A549 treated with dexamethasone at 1 μM for 4 hours (cell line): ENCODE data around the gene PRR20B. TPM values are rescaled to one million over a fixed set of nuclear protein-coding genes. Genes with fewer than 3 reads are reported as not detected.

Experiments used
- total RNA-seq: library from RNA; stranded (reverse); fragments of 200-300 nt; extraction: Qiagen RNA extraction; gene quantifications from 5 replicates; pipeline ENCODE4 v1.2.3, GENCODE V29; 2022

Gene PRR20B
- not detected in 5 replicates for total RNA-seq

DNA sequence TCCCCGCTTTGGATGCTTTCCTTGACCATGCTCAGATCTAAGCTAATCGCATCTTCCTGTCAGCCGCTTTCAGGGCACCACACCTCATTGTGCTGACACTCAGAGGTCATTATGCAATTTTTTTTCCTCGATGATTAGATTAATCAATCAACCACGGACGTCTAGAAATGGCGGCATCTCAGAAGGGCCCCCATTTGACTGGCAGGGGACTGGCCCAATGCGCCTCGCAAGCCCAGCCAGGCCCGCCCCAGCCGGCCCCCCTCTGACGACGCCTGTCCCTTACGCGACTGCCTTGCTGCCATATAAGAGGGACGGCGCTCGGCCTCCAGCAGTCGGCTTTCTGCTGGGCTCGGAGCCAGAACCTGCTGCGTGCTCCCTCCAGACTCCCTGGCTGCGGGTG, at the start of gene PRR20B:
Gene PRR20B (plus strand): TSS at position 301 of the 400 bp plus-strand sequence. CDS start 387 bp downstream, outside the sequence.

DNA sequence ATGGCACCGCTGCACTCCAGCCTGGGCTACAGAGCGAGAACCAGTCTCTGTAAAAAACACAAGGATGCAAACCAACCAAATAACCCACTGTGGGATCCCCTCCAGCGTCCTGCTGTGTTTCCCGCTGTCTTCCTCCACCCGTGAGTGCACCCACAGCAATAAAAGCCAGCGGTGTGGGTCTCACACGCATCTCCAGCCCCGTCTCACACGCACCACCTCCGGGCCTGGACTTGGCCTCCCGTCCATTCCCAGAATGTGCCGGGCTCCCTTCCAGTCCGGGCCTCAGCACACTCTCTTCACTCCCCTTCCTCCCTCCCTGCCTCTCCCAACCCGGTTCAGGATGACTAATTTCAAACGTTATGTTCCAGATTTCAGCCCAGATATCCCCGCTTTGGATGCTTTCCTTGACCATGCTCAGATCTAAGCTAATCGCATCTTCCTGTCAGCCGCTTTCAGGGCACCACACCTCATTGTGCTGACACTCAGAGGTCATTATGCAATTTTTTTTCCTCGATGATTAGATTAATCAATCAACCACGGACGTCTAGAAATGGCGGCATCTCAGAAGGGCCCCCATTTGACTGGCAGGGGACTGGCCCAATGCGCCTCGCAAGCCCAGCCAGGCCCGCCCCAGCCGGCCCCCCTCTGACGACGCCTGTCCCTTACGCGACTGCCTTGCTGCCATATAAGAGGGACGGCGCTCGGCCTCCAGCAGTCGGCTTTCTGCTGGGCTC, 6.9 kb upstream of the PRR20B start, which contains the start of gene PRR20A:
Gene PRR20A (plus strand): TSS at position 684 of the 734 bp plus-strand sequence. CDS start 387 bp downstream, outside the sequence.

DNA sequence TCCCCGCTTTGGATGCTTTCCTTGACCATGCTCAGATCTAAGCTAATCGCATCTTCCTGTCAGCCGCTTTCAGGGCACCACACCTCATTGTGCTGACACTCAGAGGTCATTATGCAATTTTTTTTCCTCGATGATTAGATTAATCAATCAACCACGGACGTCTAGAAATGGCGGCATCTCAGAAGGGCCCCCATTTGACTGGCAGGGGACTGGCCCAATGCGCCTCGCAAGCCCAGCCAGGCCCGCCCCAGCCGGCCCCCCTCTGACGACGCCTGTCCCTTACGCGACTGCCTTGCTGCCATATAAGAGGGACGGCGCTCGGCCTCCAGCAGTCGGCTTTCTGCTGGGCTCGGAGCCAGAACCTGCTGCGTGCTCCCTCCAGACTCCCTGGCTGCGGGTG, 6.5 kb downstream of the PRR20B start, which contains the start of gene PRR20C:
Gene PRR20C (plus strand): TSS at position 301 of the 400 bp plus-strand sequence. CDS start 387 bp downstream, outside the sequence.

DNA sequence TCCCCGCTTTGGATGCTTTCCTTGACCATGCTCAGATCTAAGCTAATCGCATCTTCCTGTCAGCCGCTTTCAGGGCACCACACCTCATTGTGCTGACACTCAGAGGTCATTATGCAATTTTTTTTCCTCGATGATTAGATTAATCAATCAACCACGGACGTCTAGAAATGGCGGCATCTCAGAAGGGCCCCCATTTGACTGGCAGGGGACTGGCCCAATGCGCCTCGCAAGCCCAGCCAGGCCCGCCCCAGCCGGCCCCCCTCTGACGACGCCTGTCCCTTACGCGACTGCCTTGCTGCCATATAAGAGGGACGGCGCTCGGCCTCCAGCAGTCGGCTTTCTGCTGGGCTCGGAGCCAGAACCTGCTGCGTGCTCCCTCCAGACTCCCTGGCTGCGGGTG, 13.0 kb downstream of the PRR20B start, which contains the start of gene PRR20D:
Gene PRR20D (plus strand): TSS at position 301 of the 400 bp plus-strand sequence. CDS start 387 bp downstream, outside the sequence.

DNA sequence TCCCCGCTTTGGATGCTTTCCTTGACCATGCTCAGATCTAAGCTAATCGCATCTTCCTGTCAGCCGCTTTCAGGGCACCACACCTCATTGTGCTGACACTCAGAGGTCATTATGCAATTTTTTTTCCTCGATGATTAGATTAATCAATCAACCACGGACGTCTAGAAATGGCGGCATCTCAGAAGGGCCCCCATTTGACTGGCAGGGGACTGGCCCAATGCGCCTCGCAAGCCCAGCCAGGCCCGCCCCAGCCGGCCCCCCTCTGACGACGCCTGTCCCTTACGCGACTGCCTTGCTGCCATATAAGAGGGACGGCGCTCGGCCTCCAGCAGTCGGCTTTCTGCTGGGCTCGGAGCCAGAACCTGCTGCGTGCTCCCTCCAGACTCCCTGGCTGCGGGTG, 19.6 kb downstream of the PRR20B start, which contains the start of gene PRR20E:
Gene PRR20E (plus strand): TSS at position 301 of the 400 bp plus-strand sequence. CDS start 387 bp downstream, outside the sequence.

Other genes with a start within 250 kb of the PRR20B start
- gene PRR20A, start 6.6 kb upstream of the PRR20B start, total RNA-seq: not detected in 5 replicates
- not detected in 5 replicates for gene PRR20C, start 6.6 kb downstream of the PRR20B start, total RNA-seq
- not detected in 5 replicates for gene PRR20D, start 13.1 kb downstream of the PRR20B start, total RNA-seq
- not detected in 5 replicates for gene PRR20E, start 19.7 kb downstream of the PRR20B start, total RNA-seq